ENCODE measurements around the gene NUTM1. TPM values are rescaled to one million over a fixed set of nuclear protein-coding genes. Genes with fewer than 3 reads are reported as not detected.
"Not testable (repeated sequence)": the region's sequence is repeated elsewhere in the genome, so short reads cannot be mapped to it uniquely, and the experiment has no call there.

NUTM1 gene
- total RNA-seq, 1 donor from 2014 or later = not detected

DNA sequence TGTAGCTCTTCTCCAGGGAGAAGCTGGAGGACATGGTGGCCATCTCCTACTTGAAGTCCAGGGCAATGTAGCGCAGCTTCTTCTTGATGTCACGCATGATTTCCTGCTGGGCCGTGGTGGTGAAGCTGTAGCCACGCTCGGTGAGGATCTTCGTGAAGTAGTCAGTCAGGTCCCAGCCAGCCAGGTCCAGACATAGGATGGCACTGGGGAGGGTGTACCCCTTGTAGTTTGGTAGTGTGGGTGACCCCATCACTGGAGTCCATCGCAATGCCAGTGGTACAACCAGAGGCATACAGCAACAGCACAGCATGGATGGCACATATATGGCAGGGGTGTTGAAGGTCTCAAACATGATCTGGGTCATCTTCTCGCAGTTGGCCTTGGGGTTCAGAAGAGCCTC, 30.8 kb downstream of the NUTM1 start:
- no peak overlapping the region for H3K4me3 Mint-ChIP-seq
- intact Hi-C loops (cut with micrococcal nuclease) = no loop called here
- no peak overlapping the region for H3K27ac Mint-ChIP-seq
- ATAC-seq (ENCODE audit: low read depth) (no peak), DNase-seq (no peak)
- no peaks in the 10 kb centered on the region for H3K9me3 Mint-ChIP-seq
- no peaks in the 10 kb centered on the region for H3K27me3 Mint-ChIP-seq
- no peaks in the 10 kb centered on the region for H3K36me3 Mint-ChIP-seq (ENCODE audit: low read depth)
- CTCF ChIA-PET = interaction anchor here (0.7 kb wide), 1 partner anchor 132 kb away, joined by 3 read pairs; no protein-coding TSS in a partner anchor
- H3K4me1 Mint-ChIP-seq = peaks cover 14% of the 10 kb centered on the region
- TF ChIP-seq, protein P1, sequence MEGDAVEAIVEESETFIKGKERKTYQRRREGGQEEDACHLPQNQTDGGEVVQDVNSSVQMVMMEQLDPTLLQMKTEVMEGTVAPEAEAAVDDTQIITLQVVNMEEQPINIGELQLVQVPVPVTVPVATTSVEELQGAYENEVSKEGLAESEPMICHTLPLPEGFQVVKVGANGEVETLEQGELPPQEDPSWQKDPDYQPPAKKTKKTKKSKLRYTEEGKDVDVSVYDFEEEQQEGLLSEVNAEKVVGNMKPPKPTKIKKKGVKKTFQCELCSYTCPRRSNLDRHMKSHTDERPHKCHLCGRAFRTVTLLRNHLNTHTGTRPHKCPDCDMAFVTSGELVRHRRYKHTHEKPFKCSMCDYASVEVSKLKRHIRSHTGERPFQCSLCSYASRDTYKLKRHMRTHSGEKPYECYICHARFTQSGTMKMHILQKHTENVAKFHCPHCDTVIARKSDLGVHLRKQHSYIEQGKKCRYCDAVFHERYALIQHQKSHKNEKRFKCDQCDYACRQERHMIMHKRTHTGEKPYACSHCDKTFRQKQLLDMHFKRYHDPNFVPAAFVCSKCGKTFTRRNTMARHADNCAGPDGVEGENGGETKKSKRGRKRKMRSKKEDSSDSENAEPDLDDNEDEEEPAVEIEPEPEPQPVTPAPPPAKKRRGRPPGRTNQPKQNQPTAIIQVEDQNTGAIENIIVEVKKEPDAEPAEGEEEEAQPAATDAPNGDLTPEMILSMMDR (IDR thresholded peaks at IDR 0.05) = no peak
- POLR2A ChIA-PET = no interaction called here

DNA sequence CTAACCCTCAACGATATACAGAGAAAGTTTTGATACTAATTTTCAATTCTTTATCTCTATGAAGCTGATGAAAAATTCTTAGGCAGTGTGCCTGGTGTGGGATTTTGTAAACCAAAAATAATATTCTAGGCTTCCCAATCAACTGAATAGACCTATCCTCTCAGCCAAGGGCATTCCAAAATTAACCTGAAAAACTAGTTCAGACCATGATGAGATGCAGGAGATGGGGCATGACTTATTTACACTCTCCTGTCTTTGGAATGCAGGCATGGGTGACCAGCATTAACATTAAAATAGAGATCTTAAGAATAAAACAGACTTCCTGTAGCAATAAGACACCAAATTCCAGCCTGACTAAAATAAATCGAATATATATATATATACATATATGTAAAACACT, 31.7 kb downstream of the NUTM1 start:
- CTCF ChIA-PET = no interaction called here
- Mint-ChIP-seq H3K36me3 (ENCODE audit: low read depth) (no peaks in the 10 kb centered on the region), H3K4me1 (peaks cover 8% of the 10 kb centered on the region), H3K9me3 (no peaks in the 10 kb centered on the region), H3K4me3 (no peak overlapping the region), H3K27me3 (no peaks in the 10 kb centered on the region), H3K27ac (no peak overlapping the region)
- DNase-seq (no peak), ATAC-seq (ENCODE audit: low read depth) (no peak)
- TF ChIP-seq, protein P1 (IDR thresholded peaks at IDR 0.05) = no peak
- intact Hi-C loops (cut with micrococcal nuclease) = no loop called here
- POLR2A ChIA-PET = no interaction called here

DNA sequence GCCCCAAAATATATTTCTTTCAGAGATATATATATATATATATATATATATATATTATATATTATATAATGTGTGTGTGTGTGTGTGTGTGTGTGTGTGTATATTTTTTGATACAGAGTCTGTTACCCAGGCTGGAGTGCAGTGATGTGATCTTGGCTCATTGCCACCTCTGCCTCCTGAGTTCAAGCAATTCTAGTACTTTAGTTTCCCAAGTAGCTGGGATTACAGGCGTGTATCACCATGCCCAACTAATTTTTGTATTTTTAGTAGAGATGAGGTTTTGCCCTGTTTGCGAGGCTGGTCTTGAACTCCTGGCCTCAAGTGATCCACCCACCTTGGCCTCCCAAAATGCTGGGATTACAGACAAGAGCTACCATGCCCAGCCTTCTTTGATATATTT, 32.4 kb downstream of the NUTM1 start:
- CTCF ChIA-PET = interaction anchor here (0.9 to 1.1 kb wide), 2 partner anchors 134 to 264 kb away, joined by 3 read pairs; no protein-coding TSS in a partner anchor
- H3K27ac Mint-ChIP-seq; H3K4me1 Mint-ChIP-seq; H3K27me3 Mint-ChIP-seq; DNase-seq; intact Hi-C loops (cut with micrococcal nuclease); ATAC-seq (ENCODE audit: low read depth); H3K9me3 Mint-ChIP-seq; H3K36me3 Mint-ChIP-seq (ENCODE audit: low read depth); H3K4me3 Mint-ChIP-seq; POLR2A ChIA-PET: not testable (repeated sequence)

DNA sequence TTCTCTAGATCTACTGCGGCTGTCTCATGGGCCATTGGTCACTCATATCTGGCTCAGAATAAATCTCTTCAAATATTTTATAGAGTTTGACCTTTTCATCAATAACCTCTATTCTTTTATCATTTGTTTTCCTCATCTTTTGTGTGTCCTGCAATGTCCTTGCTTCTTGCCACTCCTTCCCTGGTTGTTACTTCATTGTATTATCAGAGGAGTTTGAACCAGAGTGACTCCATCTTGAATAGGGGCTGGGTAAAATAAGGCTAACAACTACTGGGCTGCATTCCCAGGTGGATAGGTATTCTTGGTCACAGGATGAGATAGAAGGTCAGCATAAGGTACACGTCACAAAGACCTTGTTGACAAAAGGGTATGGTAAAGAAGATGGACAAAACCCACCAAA, 33.7 kb downstream of the NUTM1 start:
- no peaks in the 10 kb centered on the region for H3K27me3 Mint-ChIP-seq
- TF ChIP-seq, protein P1 (IDR thresholded peaks at IDR 0.05) = no peak
- ATAC-seq (ENCODE audit: low read depth) (no peak), DNase-seq (no peak)
- POLR2A ChIA-PET = no interaction called here
- CTCF ChIA-PET = no interaction called here
- H3K4me1 Mint-ChIP-seq = no peaks in the 10 kb centered on the region
- H3K36me3 Mint-ChIP-seq (ENCODE audit: low read depth) = peaks cover 4% of the 10 kb centered on the region
- H3K9me3 Mint-ChIP-seq = no peaks in the 10 kb centered on the region
- no peak overlapping the region for H3K4me3 Mint-ChIP-seq
- no peak overlapping the region for H3K27ac Mint-ChIP-seq
- intact Hi-C loops (cut with micrococcal nuclease) = no loop called here

DNA sequence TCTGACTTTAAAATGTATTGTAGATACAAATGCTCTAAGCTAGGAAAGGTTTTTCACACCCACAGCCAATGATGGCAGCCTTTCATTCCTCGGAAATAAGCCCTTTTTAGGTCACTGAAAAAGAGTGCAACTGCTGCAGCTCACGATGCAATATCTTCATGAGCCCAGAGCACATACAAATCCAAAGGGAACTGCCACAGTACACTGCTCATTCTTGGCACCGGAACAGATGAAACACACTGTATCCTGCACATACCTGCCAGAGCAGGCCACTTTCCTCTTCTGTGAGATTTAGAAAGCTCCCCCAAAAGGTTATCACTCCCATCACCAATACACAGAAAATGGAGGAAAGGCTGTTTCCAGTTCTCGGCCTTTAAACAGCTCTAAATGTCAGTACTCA, 37.4 kb downstream of the NUTM1 start:
- H3K9me3 Mint-ChIP-seq; H3K4me3 Mint-ChIP-seq; ATAC-seq (ENCODE audit: low read depth); DNase-seq; intact Hi-C loops (cut with micrococcal nuclease); CTCF ChIA-PET; H3K4me1 Mint-ChIP-seq; POLR2A ChIA-PET; H3K27me3 Mint-ChIP-seq; H3K36me3 Mint-ChIP-seq (ENCODE audit: low read depth); H3K27ac Mint-ChIP-seq: not testable (repeated sequence)

DNA sequence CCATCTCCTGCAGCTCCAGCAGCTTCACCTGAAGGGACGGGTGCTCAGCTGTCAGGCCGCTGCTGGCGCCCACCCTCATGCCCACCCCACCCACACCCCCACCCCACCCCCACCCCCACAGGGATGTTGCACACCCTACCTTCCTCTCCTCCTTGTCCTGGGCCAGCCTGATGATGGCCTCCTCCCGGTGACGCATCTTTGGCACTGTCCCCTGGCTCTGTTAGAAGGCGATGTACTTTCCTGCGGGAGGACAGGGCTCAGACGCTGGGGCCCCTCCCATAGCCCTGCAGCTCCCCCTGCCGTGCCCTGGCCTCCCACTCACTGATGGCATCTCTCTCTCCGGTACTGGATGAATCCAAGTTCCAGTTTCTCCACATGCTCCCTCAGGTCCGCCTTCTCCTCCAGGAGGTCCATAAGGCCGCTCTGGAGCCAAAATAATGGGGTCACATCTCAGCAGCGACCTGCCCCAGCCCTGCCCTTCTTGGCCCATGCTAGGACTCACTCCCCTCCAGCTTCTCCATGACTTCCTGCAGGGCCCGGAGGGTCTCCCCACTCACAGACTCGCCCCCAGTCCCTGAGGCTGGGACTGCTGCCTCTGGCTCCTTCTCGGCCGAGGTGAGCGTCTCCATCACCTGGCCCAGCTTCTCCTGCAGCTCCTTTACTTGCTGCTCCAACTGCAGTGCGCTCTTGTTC, 38.9 kb downstream of the NUTM1 start:
- CTCF ChIA-PET; H3K4me3 Mint-ChIP-seq; POLR2A ChIA-PET; H3K27me3 Mint-ChIP-seq; ATAC-seq (ENCODE audit: low read depth); H3K9me3 Mint-ChIP-seq; H3K36me3 Mint-ChIP-seq (ENCODE audit: low read depth); H3K4me1 Mint-ChIP-seq; DNase-seq; H3K27ac Mint-ChIP-seq; intact Hi-C loops (cut with micrococcal nuclease): not testable (repeated sequence)

DNA sequence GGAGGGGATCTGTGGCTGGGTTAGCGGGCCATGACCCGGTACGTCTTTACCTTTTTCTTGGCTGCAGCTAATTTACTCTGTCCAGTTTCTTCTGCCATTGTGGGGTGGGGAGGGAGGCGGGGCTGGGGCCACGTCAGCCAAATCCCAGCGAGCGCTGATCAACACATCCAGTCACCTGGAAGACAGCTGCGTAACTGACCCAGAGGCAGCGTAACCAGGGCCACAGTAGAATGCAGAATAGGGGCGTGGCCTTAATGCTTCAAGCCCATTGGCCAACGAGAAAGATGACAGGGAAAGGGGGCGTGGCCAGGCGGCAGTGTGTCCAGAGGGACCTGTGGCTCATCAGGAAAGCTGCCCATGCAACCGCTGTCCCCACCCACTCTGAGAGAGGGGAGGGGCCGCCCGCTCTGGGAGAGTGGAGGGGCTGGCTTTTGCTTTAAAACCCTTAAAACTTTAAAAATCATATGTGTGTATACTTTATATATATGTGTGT, 46.5 kb downstream of the NUTM1 start:
- H3K9me3 Mint-ChIP-seq, CTCF ChIA-PET, DNase-seq: not testable (repeated sequence)

DNA sequence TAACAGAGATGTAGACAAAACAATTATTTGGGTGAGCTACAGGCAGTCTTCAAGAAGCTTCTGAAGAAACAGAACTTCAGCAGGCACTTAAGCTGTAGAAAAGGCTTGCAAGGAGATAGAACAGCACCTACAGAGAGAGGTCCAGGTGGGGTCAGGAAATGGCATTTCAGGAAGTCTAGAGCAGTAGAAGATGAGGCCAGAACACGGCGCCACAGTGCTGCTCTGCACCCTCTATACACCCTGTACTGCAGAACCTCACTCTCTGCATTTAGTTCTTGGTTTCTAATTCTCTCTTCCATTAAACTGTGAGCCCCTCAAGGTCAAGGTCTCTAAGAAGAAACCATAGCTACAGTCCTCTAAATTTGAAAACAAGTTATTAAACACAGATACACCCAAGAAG, 49.9 kb downstream of the NUTM1 start:
- ATAC-seq (ENCODE audit: low read depth); intact Hi-C loops (cut with micrococcal nuclease); H3K9me3 Mint-ChIP-seq; H3K4me3 Mint-ChIP-seq; H3K27me3 Mint-ChIP-seq; DNase-seq; H3K36me3 Mint-ChIP-seq (ENCODE audit: low read depth); H3K4me1 Mint-ChIP-seq; POLR2A ChIA-PET; H3K27ac Mint-ChIP-seq; CTCF ChIA-PET: not testable (repeated sequence)

More for the DNA sequence above, 46.5 kb downstream of the NUTM1 start:
- H3K4me1 Mint-ChIP-seq; H3K36me3 Mint-ChIP-seq (ENCODE audit: low read depth); H3K27me3 Mint-ChIP-seq; H3K27ac Mint-ChIP-seq; H3K4me3 Mint-ChIP-seq; POLR2A ChIA-PET; intact Hi-C loops (cut with micrococcal nuclease); ATAC-seq (ENCODE audit: low read depth): not testable (repeated sequence)

DNA sequence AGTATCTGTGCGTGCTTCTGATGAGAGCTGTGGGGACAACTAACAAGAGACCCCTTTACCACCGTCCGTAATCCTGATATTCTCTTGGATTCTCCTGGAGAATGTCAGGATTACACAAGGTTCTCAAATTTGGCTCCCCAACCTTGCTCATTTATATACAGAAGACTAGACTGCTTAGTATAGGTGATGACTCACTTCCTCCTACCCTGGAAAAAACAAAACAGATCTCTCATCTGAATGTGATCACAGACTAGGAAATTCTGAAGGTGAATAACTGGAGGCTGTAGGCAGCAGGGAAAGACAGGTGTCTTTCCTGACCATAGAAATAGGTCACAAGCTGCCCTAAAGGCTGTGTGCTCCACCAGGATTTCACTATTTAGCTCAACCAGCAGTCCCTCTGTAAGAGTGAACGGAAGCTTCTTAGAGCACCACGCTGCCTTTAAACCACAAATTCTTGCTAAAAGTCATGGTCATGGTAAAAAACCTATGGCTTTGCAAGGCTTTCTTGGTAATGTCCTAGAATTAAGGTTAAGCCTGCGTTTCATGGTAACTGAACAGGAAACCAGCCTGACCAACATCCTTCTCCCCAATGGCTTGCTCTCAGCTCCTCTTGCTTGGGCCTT, 54.6 kb downstream of the NUTM1 start:
- CTCF ChIA-PET; H3K4me3 Mint-ChIP-seq; POLR2A ChIA-PET; H3K27ac Mint-ChIP-seq; ATAC-seq (ENCODE audit: low read depth); DNase-seq; intact Hi-C loops (cut with micrococcal nuclease); H3K36me3 Mint-ChIP-seq (ENCODE audit: low read depth); H3K4me1 Mint-ChIP-seq; H3K27me3 Mint-ChIP-seq; H3K9me3 Mint-ChIP-seq: not testable (repeated sequence)

All from activated B cell treated with CpG ODN at 0.5 μM for 24 hours (primary cell).